ENCODE measurements around the gene ZNF662. TPM values are rescaled to one million over a fixed set of nuclear protein-coding genes. Genes with fewer than 3 reads are reported as not detected.

The ZNF662 gene
- total and polyA plus RNA-seq, 2 experiments from 2014 or later = 1.5 to 2.3 TPM

DNA sequence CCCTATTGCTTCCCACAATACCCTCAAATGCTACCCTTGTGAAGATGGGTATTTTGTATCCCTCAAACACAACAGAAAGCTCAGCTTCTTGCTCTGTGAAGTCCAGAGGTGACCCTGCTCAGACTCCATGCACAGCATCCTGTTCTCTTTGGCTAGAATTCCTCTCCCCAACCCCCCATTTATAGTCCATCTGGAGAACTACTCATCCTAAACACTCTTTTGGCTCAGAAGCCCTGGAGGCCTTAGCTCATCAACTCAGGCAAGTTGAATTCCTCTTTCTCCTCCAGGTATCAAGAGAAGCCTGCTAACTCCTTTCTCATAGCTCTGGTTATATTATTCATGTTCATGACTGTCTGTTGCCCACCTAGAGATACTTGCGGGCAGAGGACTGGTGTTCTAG lies 54.8 kb downstream of the ZNF662 start:
- no peaks in the 10 kb centered on the region for H4K20me1 ChIP-seq (ENCODE audit: insufficient read depth)
- H3K79me2 ChIP-seq (ENCODE audit: insufficient read depth) = no peaks in the 10 kb centered on the region
- no peaks in the 10 kb centered on the region for H3F3A ChIP-seq (ENCODE audit: insufficient read depth)
- H3K36me3 ChIP-seq (ENCODE audit: low read depth) = no peaks in the 10 kb centered on the region
- H3K4me1 ChIP-seq (ENCODE audit: insufficient read depth) = no peaks in the 10 kb centered on the region
- no peaks in the 10 kb centered on the region for H3K9me2 ChIP-seq (ENCODE audit: insufficient read depth)
- in situ Hi-C loops (cut with MboI) = loop anchor here (5.0 to 25.0 kb wide), 2 partner anchors 192 to 552 kb away; no protein-coding TSS in a partner anchor
- H3K27ac ChIP-seq = no peak overlapping the region
- no peaks in the 10 kb centered on the region for H3K27me3 ChIP-seq (replicated peaks; ENCODE audit: insufficient read depth)
- H3K9me3 ChIP-seq (ENCODE audit: low read depth) = no peaks in the 10 kb centered on the region
- TF ChIP-seq EZH2 (IDR thresholded peaks at IDR 0.05; ENCODE audit: insufficient read depth, poor library complexity, severe bottlenecking) = no peak
- TF ChIP-seq EZH2phosphoT487 (IDR thresholded peaks at IDR 0.05; ENCODE audit: insufficient read depth, low read depth) = no peak
- no peak overlapping the region for H3K4me3 ChIP-seq
- no peak overlapping the region for H2AFZ ChIP-seq
- no peak for DNase-seq
- WGBS, 2 experiments (ENCODE audit: low coverage in 1 of 2, low lambda C conversion rate in 2 of 2, missing lambda C conversion rate in 2 of 2) = 50 to 62% methylated on average over 1 of the region's 1 CpG
- H3K9ac ChIP-seq = no peak overlapping the region
- H3K4me2 ChIP-seq (ENCODE audit: unreplicated experiment) = no peak overlapping the region

DNA sequence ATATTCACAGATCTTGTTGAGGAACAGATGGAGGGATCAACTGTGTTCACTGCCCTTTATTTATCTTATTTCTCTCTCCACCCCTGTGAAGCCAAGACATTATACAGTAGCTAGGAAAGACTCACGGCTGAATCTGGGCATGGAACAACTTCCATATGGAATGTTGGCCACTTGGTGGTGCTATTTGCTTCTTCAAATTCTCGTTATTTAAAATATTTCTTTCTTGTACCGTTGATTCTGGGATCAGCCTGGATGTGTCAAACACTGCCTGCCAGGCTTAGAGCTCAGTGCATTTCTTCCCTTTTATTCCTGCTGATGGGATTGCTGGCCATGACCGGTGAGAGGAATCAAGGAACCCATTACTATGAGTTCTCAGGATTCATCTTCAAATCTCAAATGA lies 55.7 kb downstream of the ZNF662 start:
- in situ Hi-C loops (cut with MboI) = loop anchor here (5.0 to 25.0 kb wide), 2 partner anchors 191 to 551 kb away; no protein-coding TSS in a partner anchor
- Histone ChIP-seq H3K79me2 (ENCODE audit: insufficient read depth) (no peaks in the 10 kb centered on the region), H3K4me3 (no peak overlapping the region), H3K4me1 (ENCODE audit: insufficient read depth) (no peaks in the 10 kb centered on the region), H3K9me3 (ENCODE audit: low read depth) (no peaks in the 10 kb centered on the region), H3F3A (ENCODE audit: insufficient read depth) (no peaks in the 10 kb centered on the region), H3K4me2 (ENCODE audit: unreplicated experiment) (no peak overlapping the region), H3K9ac (no peak overlapping the region), H3K36me3 (ENCODE audit: low read depth) (no peaks in the 10 kb centered on the region), H3K27ac (no peak overlapping the region), H4K20me1 (ENCODE audit: insufficient read depth) (no peaks in the 10 kb centered on the region), H2AFZ (no peak overlapping the region), H3K9me2 (ENCODE audit: insufficient read depth) (no peaks in the 10 kb centered on the region), H3K27me3 (replicated peaks; ENCODE audit: insufficient read depth) (no peaks in the 10 kb centered on the region)
- 2 to 4% methylated on average over 4 of the region's 4 CpGs for WGBS, 2 experiments (ENCODE audit: low coverage in 1 of 2, low lambda C conversion rate in 2 of 2, missing lambda C conversion rate in 2 of 2)
- peak; percentile 78 for DNase-seq
- TF ChIP-seq EZH2phosphoT487 (IDR thresholded peaks at IDR 0.05; ENCODE audit: insufficient read depth, low read depth) (no peak), EZH2 (IDR thresholded peaks at IDR 0.05; ENCODE audit: insufficient read depth, poor library complexity, severe bottlenecking) (no peak)

DNA sequence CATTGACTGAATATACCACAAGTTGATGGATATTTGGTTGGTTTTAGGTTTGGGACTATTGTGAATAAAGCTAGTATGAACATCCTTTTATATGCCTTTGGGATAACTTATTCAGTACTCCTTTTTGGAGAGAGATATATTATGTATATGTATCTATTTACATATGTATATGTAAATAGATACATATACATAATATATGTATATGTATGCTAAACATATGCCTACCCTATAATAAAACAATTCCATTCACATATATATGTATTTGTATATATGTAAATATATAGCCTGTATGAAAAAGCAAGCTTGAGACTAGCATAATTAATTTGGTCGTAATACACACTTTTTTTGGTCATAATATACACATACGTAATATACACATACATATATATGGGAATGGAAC lies 57.3 kb downstream of the ZNF662 start:
- H3K36me3 ChIP-seq (ENCODE audit: low read depth) = no peaks in the 10 kb centered on the region
- no peaks in the 10 kb centered on the region for H3K9me2 ChIP-seq (ENCODE audit: insufficient read depth)
- no peaks in the 10 kb centered on the region for H3K4me1 ChIP-seq (ENCODE audit: insufficient read depth)
- no peak overlapping the region for H2AFZ ChIP-seq
- no peak for TF ChIP-seq EZH2phosphoT487 (IDR thresholded peaks at IDR 0.05; ENCODE audit: insufficient read depth, low read depth)
- no peak for TF ChIP-seq EZH2 (IDR thresholded peaks at IDR 0.05; ENCODE audit: insufficient read depth, poor library complexity, severe bottlenecking)
- H3K4me2 ChIP-seq (ENCODE audit: unreplicated experiment) = no peak overlapping the region
- H3K9ac ChIP-seq = no peak overlapping the region
- H3K4me3 ChIP-seq = no peak overlapping the region
- H3K9me3 ChIP-seq (ENCODE audit: low read depth) = no peaks in the 10 kb centered on the region
- DNase-seq = no peak
- no peaks in the 10 kb centered on the region for H3K79me2 ChIP-seq (ENCODE audit: insufficient read depth)
- no peaks in the 10 kb centered on the region for H4K20me1 ChIP-seq (ENCODE audit: insufficient read depth)
- WGBS, 2 experiments (ENCODE audit: low coverage in 1 of 2, low lambda C conversion rate in 2 of 2, missing lambda C conversion rate in 2 of 2) = 51 to 57% methylated on average over 2 of the region's 2 CpGs
- no peaks in the 10 kb centered on the region for H3K27me3 ChIP-seq (replicated peaks; ENCODE audit: insufficient read depth)
- H3F3A ChIP-seq (ENCODE audit: insufficient read depth) = no peaks in the 10 kb centered on the region
- in situ Hi-C loops (cut with MboI) = loop anchor here (5.0 to 25.0 kb wide), 2 partner anchors 189 to 549 kb away; no protein-coding TSS in a partner anchor
- H3K27ac ChIP-seq = no peak overlapping the region

DNA sequence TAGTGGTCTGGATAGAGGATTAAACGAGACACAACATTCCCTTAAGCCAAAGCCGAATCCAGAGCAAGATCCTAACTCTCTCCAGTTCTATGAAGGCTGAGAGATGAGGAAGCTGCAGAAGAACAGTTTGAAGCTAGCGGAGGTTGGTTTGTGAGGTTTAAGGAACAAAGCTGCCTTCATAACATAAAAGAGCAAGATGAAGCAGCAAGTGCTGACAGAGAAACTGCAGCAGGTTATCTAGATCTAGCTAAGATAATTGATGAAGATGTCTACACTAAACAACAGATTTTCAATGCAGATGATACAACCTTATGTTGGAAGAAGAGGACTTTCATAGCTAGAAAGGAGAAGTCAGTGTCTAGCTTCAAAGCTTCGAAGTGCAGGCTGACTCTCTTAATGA lies 58.3 kb downstream of the ZNF662 start:
- TF ChIP-seq EZH2phosphoT487 (IDR thresholded peaks at IDR 0.05; ENCODE audit: insufficient read depth, low read depth) (no peak), EZH2 (IDR thresholded peaks at IDR 0.05; ENCODE audit: insufficient read depth, poor library complexity, severe bottlenecking) (no peak)
- H3K27me3 ChIP-seq (replicated peaks; ENCODE audit: insufficient read depth) = no peaks in the 10 kb centered on the region
- H4K20me1 ChIP-seq (ENCODE audit: insufficient read depth) = no peaks in the 10 kb centered on the region
- H3K9me3 ChIP-seq (ENCODE audit: low read depth) = no peaks in the 10 kb centered on the region
- in situ Hi-C loops (cut with MboI) = loop anchor here (5.0 to 25.0 kb wide), 2 partner anchors 188 to 548 kb away; no protein-coding TSS in a partner anchor
- WGBS, 2 experiments (ENCODE audit: low coverage in 1 of 2, low lambda C conversion rate in 2 of 2, missing lambda C conversion rate in 2 of 2) = 68 to 69% methylated on average over 4 of the region's 4 CpGs
- H3K36me3 ChIP-seq (ENCODE audit: low read depth) = no peaks in the 10 kb centered on the region
- H3K27ac ChIP-seq = no peak overlapping the region
- H3K79me2 ChIP-seq (ENCODE audit: insufficient read depth) = no peaks in the 10 kb centered on the region
- H3K4me1 ChIP-seq (ENCODE audit: insufficient read depth) = no peaks in the 10 kb centered on the region
- H3K4me3 ChIP-seq = no peak overlapping the region
- no peak overlapping the region for H3K9ac ChIP-seq
- no peaks in the 10 kb centered on the region for H3F3A ChIP-seq (ENCODE audit: insufficient read depth)
- DNase-seq = no peak
- no peak overlapping the region for H2AFZ ChIP-seq
- no peaks in the 10 kb centered on the region for H3K9me2 ChIP-seq (ENCODE audit: insufficient read depth)
- no peak overlapping the region for H3K4me2 ChIP-seq (ENCODE audit: unreplicated experiment)

Other genes with a start within 250 kb of the ZNF662 start
- gene KLHL40, start 220.6 kb upstream of the ZNF662 start, total RNA-seq (2014; rRNA removed; shearing (Covaris generic)) = not detected in 2 replicates
- not detected in 2 replicates for gene KLHL40, start 220.6 kb upstream of the ZNF662 start, polyA plus RNA-seq (2016; fragmentation: Nextera tagmentation; extraction: Ambion mirVana)
- gene HHATL, start 203.3 kb upstream of the ZNF662 start, total RNA-seq (2014; rRNA removed; shearing (Covaris generic)) = not detected in 2 replicates
- gene HHATL, start 203.3 kb upstream of the ZNF662 start, polyA plus RNA-seq (2016; fragmentation: Nextera tagmentation; extraction: Ambion mirVana) = not detected in 2 replicates
- gene CCDC13, start 132.9 kb upstream of the ZNF662 start, total RNA-seq (2014; rRNA removed; shearing (Covaris generic)) = 0.22 and 1.3 TPM in 2 replicates
- gene CCDC13, start 132.9 kb upstream of the ZNF662 start, polyA plus RNA-seq (2016; fragmentation: Nextera tagmentation; extraction: Ambion mirVana) = 0.41 and 1.1 TPM in 2 replicates
- 154 and 173 TPM in 2 replicates for gene HIGD1A, start 101.7 kb upstream of the ZNF662 start, total RNA-seq (2014; rRNA removed; shearing (Covaris generic))
- 211 and 217 TPM in 2 replicates for gene HIGD1A, start 101.7 kb upstream of the ZNF662 start, polyA plus RNA-seq (2016; fragmentation: Nextera tagmentation; extraction: Ambion mirVana)
- gene ACKR2, start 96.7 kb upstream of the ZNF662 start, total RNA-seq (2014; rRNA removed; shearing (Covaris generic)) = 0.11 TPM in 1 of 2 replicates, not detected in the other
- 0.23 and 0.32 TPM in 2 replicates for gene ACKR2, start 96.7 kb upstream of the ZNF662 start, polyA plus RNA-seq (2016; fragmentation: Nextera tagmentation; extraction: Ambion mirVana)
- gene CYP8B1, start 30.3 kb upstream of the ZNF662 start, total RNA-seq (2014; rRNA removed; shearing (Covaris generic)) = not detected in 2 replicates
- gene CYP8B1, start 30.3 kb upstream of the ZNF662 start, polyA plus RNA-seq (2016; fragmentation: Nextera tagmentation; extraction: Ambion mirVana) = not detected in 2 replicates
- gene GASK1A, start 73.2 kb downstream of the ZNF662 start, total RNA-seq (2014; rRNA removed; shearing (Covaris generic)) = 0.63 and 1.8 TPM in 2 replicates
- gene GASK1A, start 73.2 kb downstream of the ZNF662 start, polyA plus RNA-seq (2016; fragmentation: Nextera tagmentation; extraction: Ambion mirVana) = 0.08 and 0.10 TPM in 2 replicates
- gene POMGNT2, start 199.9 kb downstream of the ZNF662 start, total RNA-seq (2014; rRNA removed; shearing (Covaris generic)) = 11.6 and 14.5 TPM in 2 replicates
- 10.6 and 11.6 TPM in 2 replicates for gene POMGNT2, start 199.9 kb downstream of the ZNF662 start, polyA plus RNA-seq (2016; fragmentation: Nextera tagmentation; extraction: Ambion mirVana)